DND-41 (cell line): Measurements from ENCODE around the gene TNIK.

Experiments used
- ATAC-seq: fragments of 200-7000 bp; cut with Tn5 transposase; 3 replicates; pipeline ENCODE4 v1.9.1; 2021; ENCODE audit warnings: low read depth; ENCODE audit not compliant: insufficient read depth
- DNase-seq: peaks from one replicate; pipeline ENCODE4 v3.0.0-alpha.2; 2020
- H2AFZ ChIP-seq: 2 replicates; pipeline ENCODE4 v1.6.0; 2012; ENCODE audit warnings: low read depth, low read length
- H3K27ac ChIP-seq: 2 replicates; pipeline ENCODE4 v1.5.1; 2012; ENCODE audit warnings: low read length, inconsistent platforms
- H3K27me3 ChIP-seq: fragments of 200-600 bp; sonication (generic); 2 replicates; pipeline ENCODE4 v1.6.0; 2012; ENCODE audit warnings: low read length, mild to moderate bottlenecking, inconsistent platforms; ENCODE audit not compliant: insufficient read depth, poor library complexity
- H3K36me3 ChIP-seq: 2 replicates; pipeline ENCODE4 v1.5.1; 2012; ENCODE audit warnings: low read length, inconsistent platforms; ENCODE audit not compliant: insufficient read depth
- H3K4me1 ChIP-seq: 2 replicates; pipeline ENCODE4 v1.5.1; 2012; ENCODE audit warnings: mild to moderate bottlenecking, low read length; ENCODE audit not compliant: insufficient read depth
- H3K4me2 ChIP-seq: 2 replicates; pipeline ENCODE4 v1.6.0; 2012; ENCODE audit warnings: mild to moderate bottlenecking, moderate library complexity, low read length, inconsistent platforms; ENCODE audit not compliant: insufficient read depth
- H3K4me3 ChIP-seq, 2 experiments: fragments of 200-600 bp in 1 of 2; shearing (Covaris generic) in 1 of 2; 2 replicates each; pipeline ENCODE4 v1.5.1; 2012 to 2016; ENCODE audit warnings: inconsistent platforms in 2 of 2, low read length in 2 of 2, mild to moderate bottlenecking in 2 of 2, low read depth in 1 of 2, moderate library complexity in 1 of 2
- H3K79me2 ChIP-seq: 2 replicates; pipeline ENCODE4 v1.6.0; 2012; ENCODE audit warnings: low read length, inconsistent platforms; ENCODE audit not compliant: insufficient read depth
- H3K9ac ChIP-seq: 2 replicates; pipeline ENCODE4 v1.6.0; 2012; ENCODE audit warnings: low read depth, mild to moderate bottlenecking, inconsistent platforms, low read length, moderate library complexity
- H3K9me3 ChIP-seq: 2 replicates; pipeline ENCODE4 v1.5.1; 2012; ENCODE audit warnings: low read length, moderate library complexity, mild to moderate bottlenecking, inconsistent platforms; ENCODE audit not compliant: insufficient read depth, severe bottlenecking
- H4K20me1 ChIP-seq: 2 replicates; pipeline ENCODE4 v1.6.0; 2012; ENCODE audit warnings: low read length; ENCODE audit not compliant: insufficient read depth
- CTCF ChIP-seq: IDR thresholded peaks from 2 replicates; pipeline ENCODE4 v1.5.1; 2012; ENCODE audit warnings: borderline replicate concordance, low read length, moderate library complexity, mild to moderate bottlenecking; ENCODE audit not compliant: poor library complexity, severe bottlenecking; ENCODE audit errors: extremely low read depth
- EZH2 ChIP-seq: IDR thresholded peaks from 3 replicates; pipeline ENCODE4 v1.6.1; 2012; ENCODE audit warnings: borderline replicate concordance, low read depth, mild to moderate bottlenecking, moderate library complexity, low read length, inconsistent platforms; ENCODE audit not compliant: severe bottlenecking

Gene TNIK

GRCh38 chr3:171181907-171182690, 278.1 kb downstream of the TNIK start:
- ATAC-seq: no peak
- H3K27me3 ChIP-seq: no peaks in the 10 kb centered on the region
- H3K9ac ChIP-seq: no peak overlapping the region

GRCh38 chr3:171178714-171179113, 281.5 kb downstream of the TNIK start:
- Histone ChIP-seq H3K27ac (no peak overlapping the region), H3K79me2 (no peaks in the 10 kb centered on the region), H4K20me1 (no peaks in the 10 kb centered on the region), H3K4me1 (no peaks in the 10 kb centered on the region), H2AFZ (no peak overlapping the region), H3K9me3 (no peaks in the 10 kb centered on the region), H3K9ac (no peak overlapping the region), H3K36me3 (no peaks in the 10 kb centered on the region), H3K4me2 (no peak overlapping the region), H3K4me3 (no peak overlapping the region), H3K27me3 (no peaks in the 10 kb centered on the region)
- TF ChIP-seq CTCF: no peak
- TF ChIP-seq EZH2: no peak
- ATAC-seq (no peak), DNase-seq (no peak)

More at GRCh38 chr3:171181907-171182690, 278.1 kb downstream of the TNIK start:
- no peak overlapping the region for H3K27ac ChIP-seq
- no peak overlapping the region for H2AFZ ChIP-seq
- no peak overlapping the region for H3K4me2 ChIP-seq
- no peaks in the 10 kb centered on the region for H3K9me3 ChIP-seq
- no peaks in the 10 kb centered on the region for H3K79me2 ChIP-seq
- H4K20me1 ChIP-seq: no peaks in the 10 kb centered on the region
- DNase-seq: no peak
- TF ChIP-seq EZH2: no peak
- TF ChIP-seq CTCF: no peak
- H3K4me3 ChIP-seq: no peak overlapping the region
- H3K36me3 ChIP-seq: no peaks in the 10 kb centered on the region
- H3K4me1 ChIP-seq: no peaks in the 10 kb centered on the region

GRCh38 chr3:171177553-171177952, 282.7 kb downstream of the TNIK start:
- TF ChIP-seq EZH2 (no peak), CTCF (no peak)

More at GRCh38 chr3:171177553-171177952, 282.7 kb downstream of the TNIK start:
- Histone ChIP-seq H3K9ac (no peak overlapping the region), H3K27ac (no peak overlapping the region), H3K9me3 (no peaks in the 10 kb centered on the region), H3K4me1 (no peaks in the 10 kb centered on the region), H4K20me1 (no peaks in the 10 kb centered on the region), H3K36me3 (no peaks in the 10 kb centered on the region), H3K4me2 (no peak overlapping the region), H3K27me3 (no peaks in the 10 kb centered on the region), H3K79me2 (no peaks in the 10 kb centered on the region), H3K4me3 (no peak overlapping the region), H2AFZ (no peak overlapping the region)
- DNase-seq (no peak), ATAC-seq (no peak)
